ENCODE data around the gene AP5B1.
"Not testable (repeated sequence)": the region's sequence is repeated elsewhere in the genome, so short reads cannot be mapped to it uniquely, and the experiment has no call there.

AP5B1 gene

GRCh38 chr11:65767406-65767805, 13.4 kb downstream of the AP5B1 start:
- DNase-seq (ENCODE audit: low spot score): no peak

DNA sequence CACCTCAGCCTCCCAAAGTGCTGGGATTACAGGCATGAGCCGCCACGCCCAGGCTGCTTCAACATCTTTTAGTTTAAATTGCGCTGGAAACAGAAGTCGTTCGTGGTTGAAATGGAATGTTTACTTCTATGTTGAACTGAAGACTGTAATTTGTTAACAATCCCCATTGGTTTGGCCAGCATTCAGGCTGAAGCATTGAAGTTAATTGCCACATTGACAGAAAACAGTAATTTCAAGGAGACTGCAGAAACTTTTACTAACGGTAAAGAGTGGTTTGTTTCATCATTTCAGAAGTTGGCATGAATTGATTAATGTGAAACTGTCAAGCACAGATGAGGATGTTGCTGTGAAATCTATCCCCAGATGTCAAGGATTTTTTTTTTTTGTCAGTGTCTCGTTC, 14.2 kb downstream of the AP5B1 start:
- DNase-seq (ENCODE audit: low spot score): no peak

DNA sequence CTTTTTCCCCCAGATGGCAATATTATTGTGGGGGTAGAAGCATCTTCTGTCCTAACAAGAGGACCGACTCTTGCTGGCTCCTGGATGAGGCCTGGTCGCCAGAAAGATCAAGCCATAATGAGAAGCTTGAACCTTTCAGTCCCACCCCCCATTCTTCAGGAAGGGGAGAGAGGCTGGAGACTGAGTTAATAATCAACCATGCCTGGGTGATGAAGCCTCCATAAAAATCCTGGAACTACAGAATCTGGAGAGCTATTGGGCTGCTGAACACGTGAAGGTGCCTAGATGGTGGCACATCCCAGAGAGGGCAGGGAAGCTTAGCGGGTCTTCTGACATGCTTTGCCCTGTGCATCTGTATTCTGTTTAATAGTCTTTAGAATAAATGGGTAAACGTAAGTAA, 16.3 kb downstream of the AP5B1 start:
- DNase-seq (ENCODE audit: low spot score): no peak

- not testable (repeated sequence) for DNase-seq (ENCODE audit: low spot score)
These were observed 18.0 kb downstream of the AP5B1 start for GRCh38 chr11:65762816-65763215.

GRCh38 chr11:65762169-65762568, 18.6 kb downstream of the AP5B1 start:
- DNase-seq (ENCODE audit: low spot score): not testable (repeated sequence)

DNA sequence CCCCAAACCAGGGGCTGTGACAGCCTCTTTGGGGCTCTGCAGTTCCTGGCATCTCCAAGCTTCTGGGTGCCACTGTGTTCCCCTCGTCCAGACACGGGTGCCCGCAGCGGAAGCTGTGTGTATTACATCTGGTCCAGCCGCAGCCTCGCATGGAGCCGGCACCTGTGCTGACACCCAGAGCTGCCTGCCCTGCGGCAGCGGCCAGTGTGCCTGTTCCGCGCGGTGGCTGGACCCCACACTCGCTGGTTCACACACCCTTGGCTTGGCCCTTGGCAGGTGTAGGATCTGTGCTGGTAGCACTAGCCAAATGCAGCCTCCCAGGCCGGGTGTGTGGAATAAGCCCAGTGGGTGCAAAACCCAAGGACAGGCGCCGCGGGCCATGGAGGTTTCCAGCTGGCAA, 35.7 kb downstream of the AP5B1 start:
- no peak for DNase-seq (ENCODE audit: low spot score)

DNA sequence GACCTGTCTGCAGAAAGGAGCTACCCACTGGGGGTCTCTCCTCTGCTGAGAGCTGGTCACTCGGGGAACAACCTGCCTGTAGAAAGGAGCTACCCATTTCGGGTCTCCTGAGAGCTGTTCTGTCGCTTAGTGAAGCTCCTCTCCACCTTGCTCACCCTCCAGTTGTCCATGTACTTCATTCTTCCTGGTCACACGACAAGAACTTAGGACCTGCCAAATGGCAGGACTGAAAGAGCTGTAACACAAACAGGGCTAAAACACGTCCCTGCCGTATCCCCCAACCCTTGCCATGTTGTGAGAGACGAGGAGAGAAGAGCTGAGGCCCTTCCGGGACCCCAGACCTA, 36.1 kb downstream of the AP5B1 start:
- DNase-seq (ENCODE audit: low spot score): no peak

DNA sequence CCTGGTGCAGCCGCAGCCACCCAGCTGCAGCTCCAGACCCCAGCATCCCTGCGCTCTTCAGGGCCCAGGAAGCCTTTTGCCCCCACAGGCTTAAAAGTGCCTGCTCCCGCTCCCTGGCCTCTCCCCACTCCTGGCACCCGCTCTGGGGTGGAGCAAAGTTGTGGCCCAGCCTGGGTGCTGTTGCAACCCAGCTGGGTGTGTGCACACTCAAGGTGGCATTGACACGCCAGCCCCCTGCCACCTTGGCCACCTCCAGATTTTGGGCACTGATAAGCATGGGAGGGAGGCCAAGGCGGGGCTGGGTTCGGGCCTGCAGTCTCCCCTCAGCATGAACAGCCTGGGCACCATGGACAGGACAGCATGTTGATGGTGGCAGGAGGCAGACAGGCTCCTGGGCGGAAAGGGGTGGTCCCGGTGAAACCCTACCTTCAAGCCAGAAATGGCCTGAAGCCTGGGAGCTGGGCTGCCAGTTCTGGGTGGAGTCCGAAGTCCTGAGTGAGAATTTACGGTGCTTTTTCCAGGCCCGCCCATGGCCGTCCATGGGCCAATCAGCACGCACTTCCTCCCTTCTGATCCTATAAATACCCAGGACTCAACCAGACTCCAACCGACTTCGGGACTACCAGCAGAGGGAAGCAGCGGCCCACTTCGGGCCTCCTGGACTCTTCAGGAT, 36.6 kb downstream of the AP5B1 start:
- peak; percentile 77 for DNase-seq (ENCODE audit: low spot score)

- DNase-seq (ENCODE audit: low spot score): no peak
These were observed 37.1 kb downstream of the AP5B1 start for GRCh38 chr11:65743681-65744025.

DNA sequence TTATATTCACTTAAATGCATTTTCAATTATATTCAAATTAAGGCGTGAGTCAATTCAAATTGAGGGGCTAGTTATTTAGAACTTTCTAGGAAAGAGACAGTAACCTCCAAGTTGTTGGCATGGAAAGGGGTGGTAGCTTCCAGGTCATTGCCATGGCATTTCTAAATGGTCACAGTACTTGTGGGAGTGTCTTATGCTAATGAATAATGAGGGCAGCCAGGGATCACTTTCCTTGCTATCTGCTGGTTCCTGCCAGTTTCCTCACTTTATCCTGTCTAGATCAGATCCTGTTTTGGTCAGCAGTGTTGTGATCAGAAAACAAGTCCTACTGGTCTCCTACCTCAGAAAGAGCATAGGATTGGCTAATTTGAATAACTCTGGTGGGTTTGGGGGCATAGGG, 38.4 kb downstream of the AP5B1 start:
- no peak for DNase-seq (ENCODE audit: low spot score)

DNA sequence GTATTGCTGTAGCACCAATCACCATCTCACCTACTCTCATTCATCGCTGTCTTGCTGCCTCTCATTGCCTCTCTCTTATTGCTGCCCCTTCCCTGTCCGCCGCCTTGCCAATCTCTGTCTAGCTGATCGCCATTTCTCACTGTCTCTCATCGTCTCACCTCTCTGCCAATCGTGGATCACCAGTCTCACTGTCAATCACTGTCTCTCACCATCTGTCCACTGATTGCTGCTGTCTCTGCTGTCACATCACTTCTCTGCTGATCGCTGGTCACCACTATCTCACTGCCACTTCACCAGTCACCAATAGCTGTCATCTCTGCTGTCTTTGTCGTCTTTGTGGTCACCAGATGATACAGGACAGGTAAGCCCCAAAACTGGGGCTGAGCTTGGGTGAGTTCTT, 39.6 kb downstream of the AP5B1 start:
- no peak for DNase-seq (ENCODE audit: low spot score)

DNA sequence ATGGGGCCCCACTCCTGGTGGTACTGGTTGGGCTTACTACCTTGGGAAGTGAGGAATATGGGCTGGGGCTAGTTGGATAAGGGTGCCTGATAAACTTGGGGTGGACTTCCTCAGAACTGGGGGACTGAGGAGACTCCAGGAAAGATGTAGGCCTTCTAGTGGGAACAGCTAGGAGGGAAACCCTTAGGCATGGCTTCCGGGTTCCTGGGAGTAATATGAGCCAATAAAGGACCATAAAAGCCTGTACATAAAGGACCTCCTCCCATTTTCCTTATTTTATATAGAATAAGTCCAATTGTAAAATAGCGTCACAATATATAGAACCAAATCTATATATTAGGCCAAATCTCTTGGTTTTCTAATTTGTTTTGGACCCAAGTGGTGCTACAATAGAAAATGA, 41.8 kb downstream of the AP5B1 start:
- no peak for DNase-seq (ENCODE audit: low spot score)

DNA sequence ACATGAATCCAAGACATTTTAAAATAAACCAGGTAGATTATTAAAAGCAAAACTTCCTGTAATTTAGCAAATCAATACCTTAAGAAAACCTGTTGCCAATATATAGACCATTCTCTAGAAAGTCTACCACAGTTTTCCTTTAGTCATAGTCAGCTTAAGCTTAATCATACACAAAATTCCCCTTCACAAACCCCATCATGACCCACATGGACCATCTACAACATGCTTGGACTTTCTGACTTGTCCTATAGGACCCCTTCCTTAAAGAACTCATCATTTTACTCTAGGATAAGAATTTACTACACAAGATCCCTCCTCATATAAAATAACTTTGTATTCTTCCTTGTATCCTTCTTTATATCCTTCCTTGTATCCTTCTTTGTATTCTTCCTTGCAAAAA, 44.0 kb downstream of the AP5B1 start:
- DNase-seq (ENCODE audit: low spot score): no peak

DNA sequence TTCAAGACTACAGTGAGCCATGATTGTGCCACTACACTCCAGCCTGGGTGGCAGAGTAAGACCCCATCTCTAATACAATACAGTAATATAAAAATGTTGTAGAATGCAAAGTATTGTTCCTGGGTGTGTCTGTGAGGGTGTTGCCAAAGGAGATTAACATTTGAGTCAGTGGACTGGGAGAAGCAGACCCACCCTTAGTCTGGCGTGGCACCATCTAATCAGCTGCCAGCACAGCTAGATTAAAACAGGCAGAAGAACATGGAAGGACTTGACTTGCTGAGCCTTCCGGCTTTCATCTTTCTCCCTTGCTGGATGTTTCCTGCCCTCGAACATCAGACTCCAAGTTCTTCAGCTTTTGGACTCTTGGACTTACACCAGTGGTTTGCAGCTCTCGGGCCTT, 45.7 kb downstream of the AP5B1 start:
- DNase-seq (ENCODE audit: low spot score): not testable (repeated sequence)

DNA sequence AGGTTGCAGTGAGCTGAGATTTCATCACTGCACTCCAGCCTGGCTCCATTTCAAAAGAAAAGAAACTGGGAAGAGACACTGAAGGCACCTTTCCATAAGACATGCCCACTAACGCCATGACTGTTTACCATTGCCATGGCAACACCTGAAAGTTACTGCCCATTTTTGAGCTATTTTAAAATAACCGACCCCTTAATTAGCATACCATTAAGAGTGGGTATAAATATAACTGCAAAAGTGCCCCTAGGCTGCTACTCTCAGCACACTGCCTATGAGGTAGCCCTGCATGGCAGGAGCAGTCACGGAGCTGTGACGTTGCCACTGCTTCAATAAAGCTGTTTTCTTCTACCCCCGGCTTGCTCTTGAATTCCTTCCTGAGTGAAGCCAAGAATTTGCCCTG, 50.3 kb downstream of the AP5B1 start:
- DNase-seq (ENCODE audit: low spot score): no peak

DNA sequence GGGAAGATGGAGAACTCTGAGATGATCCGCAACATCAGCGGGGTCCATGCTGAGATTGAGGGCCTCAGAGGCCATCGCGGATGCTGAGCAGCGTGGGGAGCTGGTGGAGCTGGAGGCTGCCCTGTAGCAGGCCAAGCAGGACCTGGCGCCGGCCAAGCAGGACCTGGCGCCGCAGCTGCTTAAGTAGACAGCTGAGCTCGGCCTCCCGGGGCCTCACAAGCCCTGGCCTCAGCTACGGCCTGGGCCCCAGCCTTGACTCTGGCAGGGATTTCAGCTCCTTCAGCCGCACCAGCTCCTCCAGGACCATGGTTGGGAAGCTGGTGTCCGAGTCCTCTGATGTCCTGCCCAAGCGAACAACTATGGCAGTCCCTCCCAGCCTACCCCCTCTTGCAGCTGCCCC, 52.9 kb downstream of the AP5B1 start:
- no peak for DNase-seq (ENCODE audit: low spot score)

- no peak for DNase-seq (ENCODE audit: low spot score)
These were observed 54.1 kb downstream of the AP5B1 start for GRCh38 chr11:65726660-65727059.

Data from SW480 (cell line).